ENCODE measurements around the gene SLC49A3.
"Not testable (repeated sequence)": the region's sequence is repeated elsewhere in the genome, so short reads cannot be mapped to it uniquely, and the experiment has no call there.

Gene SLC49A3

DNA sequence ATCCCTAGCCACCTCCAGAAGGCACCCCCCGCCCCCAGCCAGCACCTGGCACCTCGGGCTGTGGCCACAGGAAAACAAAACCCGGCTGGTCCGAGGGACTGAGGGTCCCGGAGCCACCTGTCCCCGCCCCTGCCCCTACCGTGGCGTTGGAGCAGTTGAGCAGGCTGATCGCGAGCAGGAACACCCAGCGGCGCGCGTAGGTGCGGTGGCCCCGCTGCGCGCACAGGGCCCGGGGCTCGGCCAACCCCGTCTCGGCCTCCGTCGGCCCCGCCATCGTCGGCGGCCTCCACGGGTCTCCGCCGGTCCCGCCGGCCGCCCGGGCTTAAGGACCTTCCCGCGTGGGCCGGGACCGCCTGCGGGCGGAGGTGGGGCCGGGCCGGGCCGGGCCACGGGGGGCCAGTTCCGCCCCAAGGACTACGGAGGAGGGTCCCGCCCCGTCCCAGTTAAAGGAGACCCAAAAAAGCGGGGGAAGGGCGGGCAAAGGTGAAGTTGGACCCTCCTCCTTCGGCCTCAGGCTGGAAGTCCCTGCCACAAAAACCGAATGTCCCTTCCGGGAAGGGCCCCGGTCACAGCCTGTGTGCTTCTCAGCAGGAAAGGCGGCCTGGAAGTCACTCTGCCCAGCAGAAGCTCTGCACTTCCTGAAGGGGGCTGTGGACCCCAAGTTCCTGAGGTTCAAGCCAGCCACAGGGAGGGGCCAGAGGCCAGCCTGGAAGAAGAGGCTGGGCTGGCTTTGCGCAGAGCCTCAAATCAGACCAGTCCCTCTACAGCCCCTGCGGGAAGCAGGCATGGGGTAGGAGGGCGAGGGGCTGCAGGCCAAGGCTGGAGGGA, at the start of gene SLC49A3:
Gene SLC49A3 (minus strand): TSS at position 298 of the 828 bp plus-strand sequence. CDS start 24 bp downstream, at position 274.
- no peak for DNase-seq

DNA sequence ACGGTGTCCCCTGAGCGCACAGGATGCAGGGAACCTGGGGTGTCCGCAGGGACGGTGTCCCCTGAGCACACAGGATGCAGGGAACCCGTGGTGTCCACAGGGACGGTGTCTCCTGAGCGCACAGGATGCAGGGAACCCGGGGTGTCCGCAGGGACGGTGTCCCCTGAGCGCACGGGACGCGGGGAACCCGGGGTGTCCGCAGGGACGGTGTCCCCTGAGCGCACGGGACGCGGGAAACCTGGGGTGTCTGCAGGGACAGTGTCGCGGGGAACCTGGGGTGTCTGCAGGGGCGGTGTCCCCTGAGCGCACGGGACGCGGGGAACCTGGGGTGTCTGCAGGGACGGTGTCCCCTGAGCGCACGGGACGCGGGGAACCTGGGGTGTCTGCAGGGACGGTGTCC, 47.6 kb upstream of the SLC49A3 start:
- DNase-seq: not testable (repeated sequence)

DNA sequence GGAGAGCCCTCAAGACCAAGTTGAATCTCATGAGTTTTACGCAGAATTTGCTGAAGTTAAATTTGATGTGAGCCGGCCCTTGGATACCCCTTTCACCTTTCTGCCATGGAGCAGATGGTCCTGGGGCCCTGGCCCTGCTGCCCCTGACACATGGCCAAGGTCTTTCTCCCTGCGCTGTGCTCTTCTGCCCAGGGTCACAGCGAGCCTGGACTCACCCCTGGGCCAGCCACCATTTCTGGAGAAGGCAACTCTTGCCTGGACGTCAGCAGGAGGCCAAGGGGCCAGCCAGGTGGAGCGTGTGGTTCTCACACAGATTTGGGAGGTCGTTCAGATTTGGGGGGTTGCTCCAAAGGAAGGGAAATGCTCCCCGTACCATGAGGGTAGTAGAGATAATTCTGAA, 46.6 kb upstream of the SLC49A3 start:
- no peak for DNase-seq

DNA sequence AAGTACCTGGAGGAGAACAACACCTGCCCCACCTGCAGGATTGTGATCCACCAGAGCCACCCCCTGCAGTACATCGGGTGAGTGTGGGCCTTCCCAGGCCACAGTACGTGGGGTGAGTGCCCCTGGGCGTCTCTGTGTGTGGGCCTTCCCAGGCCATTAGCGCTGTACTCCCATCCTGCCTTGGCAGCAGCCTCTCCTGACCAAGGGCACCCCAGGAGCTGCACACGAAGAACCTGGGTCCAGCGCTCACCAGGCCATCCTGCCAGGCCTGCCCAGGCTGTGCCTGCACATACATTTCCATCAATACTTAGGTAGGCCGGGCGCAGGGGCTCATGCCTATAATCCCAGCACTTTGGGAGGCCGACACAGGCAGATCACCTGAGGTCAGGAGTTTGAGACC, 46.0 kb upstream of the SLC49A3 start:
- no peak for DNase-seq

DNA sequence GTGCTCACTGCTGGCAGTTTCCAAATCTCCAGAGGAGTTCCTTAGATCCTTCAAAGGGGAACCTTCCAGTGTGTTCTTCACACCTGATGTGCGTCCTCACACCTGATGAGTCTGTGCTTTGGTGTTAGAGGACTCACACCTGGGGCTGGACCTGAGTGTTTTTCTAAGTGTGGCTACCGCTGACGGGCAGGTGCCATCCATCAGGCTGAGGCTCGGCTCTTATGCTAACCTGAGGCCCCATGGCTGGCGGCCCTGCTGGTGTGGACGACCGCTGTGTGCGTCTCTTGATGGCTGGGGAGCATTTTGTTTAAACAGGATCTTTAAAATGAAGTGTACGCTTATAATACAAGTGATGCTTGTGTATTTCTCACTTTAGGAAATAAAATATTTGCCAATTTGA, 45.1 kb upstream of the SLC49A3 start:
- DNase-seq: no peak

DNA sequence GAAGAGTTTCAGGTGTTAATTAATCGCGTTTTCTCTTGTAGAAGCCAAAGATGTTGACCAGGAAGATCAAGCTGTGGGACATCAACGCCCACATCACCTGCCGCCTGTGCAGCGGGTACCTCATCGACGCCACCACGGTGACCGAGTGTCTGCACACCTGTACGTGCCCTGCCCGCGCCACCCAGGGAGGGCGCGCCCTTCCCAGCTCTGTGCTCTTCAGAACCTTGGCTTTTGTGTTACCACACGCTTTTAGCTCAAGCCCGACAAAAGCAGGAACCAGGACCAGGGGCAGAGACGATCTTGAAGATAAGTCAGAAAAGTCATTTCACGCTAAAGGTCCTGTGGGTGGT, 44.7 kb upstream of the SLC49A3 start:
- no peak for DNase-seq

DNA sequence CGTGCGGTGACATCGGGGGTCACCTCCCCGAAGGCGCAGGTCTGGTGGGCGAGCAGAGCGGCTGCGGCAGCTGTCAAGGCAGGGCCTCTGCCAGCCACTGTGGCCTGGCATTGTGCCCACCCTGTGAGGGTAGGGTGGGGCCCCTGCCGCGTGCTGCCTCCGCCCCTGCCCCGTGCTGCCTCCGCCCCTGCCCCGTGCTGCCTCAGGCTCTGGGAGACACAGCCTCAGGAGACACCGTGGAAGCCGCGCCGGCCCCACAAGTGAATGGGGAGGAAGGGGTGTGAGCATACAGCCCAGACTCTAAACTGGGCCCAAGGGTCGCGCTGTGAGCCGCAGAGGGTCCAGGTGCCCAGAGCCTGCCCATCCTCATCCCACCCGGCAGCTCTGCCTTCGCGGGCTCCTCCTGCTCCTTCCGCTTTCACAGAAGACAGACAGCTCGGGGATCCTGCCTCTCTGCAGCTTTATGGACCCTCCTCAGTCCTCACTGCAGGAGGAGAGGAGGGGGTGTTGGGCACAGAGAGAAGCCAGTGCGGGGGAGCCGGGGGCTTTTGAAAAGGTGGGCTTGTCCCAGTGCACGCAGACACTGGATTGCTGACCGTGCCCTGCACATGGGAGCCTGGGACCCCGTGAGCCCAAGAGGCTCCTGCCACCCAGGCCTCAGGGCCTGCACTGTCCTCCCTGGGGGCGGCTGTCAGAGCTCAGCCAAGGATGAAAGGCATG, 44.1 kb upstream of the SLC49A3 start:
- peak; percentile 30 for DNase-seq

DNA sequence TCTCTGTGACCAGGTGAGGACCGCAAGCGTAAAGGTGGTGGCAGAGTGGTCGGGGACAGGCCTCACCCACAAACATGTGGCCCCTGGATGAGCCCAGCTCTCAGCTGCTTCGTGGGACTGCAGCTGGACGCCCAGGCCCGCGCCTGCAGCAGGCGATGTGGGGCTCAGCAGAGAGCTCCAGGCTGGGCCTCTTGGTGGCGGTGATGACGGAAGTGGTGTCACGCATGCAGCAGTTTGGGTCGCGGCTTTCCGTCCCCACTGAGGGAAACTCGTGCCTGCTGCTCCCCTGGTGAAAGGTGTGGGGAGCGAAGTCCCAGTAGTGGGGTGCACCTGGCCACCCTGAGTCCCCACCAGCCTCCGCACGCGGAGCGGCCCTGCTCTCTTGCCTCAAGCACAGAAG, 43.5 kb upstream of the SLC49A3 start:
- no peak for DNase-seq

DNA sequence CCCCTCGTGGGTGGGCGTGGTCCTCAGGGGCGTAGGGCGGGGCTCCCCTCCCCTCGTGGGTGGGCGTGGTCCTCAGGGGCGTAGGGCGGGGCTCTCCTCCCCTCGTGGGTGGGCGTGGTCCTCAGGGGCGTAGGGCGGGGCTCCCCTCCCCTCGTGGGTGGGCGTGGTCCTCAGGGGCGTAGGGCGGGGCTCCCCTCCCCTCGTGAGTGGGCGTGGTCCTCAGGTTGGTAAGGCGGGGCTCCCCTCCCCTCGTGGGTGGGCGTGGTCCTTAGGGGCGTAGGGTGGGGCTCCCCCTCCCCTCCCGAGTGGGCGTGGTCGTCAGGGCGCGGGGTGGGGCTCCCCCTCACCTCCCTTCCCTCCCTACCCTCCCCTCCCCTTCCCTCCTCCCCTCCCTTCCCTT, 43.0 kb upstream of the SLC49A3 start:
- DNase-seq: not testable (repeated sequence)

DNA sequence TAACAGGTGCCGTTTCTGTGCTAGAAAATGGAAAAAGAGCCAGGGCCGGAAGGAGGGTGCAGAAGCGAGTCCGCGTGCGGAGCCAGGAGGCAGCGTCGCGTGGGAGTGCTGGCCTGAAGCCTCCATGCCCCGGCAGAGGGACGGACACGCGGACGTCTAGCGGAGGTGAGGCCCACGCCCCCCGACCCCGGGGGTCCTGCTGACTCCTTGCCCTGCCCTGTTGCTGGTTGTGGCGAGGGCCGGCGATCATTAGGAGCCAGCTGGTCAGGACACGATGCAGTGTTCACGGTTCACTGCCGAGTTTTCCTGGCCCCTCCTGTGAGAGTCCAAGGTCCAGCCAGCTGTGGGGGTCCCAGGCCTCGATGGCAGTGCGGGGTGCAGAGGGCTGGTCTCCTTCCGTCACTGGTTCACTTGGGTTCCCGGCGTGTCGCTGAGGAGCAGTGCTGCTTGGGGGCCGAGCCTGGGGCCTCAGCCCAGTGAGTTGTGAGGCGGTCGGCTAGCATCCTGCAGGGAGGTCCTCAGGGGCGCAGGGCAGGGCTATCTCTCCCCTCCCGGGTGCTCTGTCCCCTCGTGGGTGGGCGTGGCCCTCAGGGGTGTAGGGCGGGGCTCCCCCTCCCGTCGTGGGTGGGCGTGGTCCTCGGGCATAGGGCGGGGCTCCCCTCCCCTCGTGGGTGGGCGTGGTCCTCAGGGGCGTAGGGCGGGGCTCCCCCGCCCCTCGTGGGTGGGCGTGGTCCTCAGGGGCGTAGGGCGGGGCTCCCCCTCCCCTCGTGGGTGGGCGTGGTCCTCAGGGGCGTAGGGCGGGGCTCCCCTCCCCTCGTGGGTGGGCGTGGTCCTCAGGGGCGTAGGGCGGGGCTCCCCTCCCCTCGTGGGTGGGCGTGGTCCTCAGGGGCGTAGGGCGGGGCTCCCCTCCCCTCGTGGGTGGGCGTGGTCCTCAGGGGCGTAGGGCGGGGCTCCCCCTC, 42.3 kb upstream of the SLC49A3 start:
- DNase-seq: not testable (repeated sequence)

DNA sequence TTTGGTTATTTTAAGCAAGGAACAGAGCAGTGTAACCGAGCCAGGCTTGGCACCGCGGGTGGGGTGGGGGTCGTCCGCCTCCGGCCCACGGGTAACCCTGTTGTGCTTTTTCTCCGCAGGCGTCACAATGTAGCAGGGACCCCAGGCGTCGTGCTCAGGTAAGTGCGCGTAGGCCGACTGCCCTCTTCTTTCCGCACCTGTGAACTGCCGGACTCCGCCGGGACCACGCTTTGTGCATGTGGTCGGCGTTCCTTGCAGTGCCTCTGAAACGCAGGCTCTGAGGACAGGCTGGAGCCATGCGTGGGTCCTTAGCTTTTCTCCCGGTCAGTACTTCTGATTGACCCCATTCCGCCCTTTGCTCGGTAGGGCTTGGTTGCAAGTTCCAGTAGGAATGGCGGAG, 41.6 kb upstream of the SLC49A3 start:
- DNase-seq: no peak

DNA sequence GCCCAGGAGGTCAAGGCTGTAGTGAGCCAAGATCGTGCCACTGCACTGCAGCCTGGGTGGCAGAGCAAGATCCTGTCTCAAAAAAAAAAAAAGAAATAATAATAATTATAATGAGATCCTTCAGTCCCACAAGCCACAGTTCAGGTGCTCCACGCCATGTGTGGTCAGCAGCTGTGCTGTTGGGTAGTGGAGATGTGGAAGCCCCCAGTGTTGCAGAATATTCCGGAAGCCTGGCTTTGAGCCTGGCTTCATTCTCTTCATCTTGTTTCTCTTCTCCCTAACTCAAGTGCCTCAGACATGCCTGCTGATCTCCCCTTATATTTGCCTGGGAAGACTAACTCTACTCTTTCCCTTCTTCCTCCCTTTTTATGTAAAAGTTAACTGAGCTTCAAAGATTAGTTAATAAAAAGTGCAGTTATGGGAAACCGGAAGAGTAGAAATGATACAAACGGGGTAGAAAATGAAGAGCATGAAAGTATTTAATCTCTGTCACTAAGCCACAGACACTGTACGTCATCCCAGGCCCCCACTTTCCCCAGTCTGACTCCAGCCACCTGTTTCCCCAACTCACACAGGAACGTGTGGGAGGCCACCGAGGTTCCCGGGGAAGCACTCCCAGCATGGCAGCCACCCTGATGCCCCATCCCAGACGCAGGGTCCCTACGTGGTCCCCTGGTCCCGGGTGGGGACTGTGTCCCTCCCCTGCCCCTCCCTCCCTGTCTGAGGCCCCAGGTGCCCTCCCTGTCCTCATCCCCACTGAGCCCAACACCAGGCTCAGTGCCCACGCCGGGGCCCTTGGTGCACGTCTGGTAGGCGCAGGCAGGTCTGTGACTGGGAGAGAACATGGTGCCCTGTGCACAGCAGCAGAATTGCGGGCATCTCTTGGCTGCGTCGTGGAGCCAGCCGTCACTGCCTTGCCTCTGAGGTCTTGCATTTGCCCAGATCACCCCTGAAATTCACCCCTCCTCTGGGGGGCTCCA, 40.7 kb upstream of the SLC49A3 start:
- DNase-seq: no peak

DNA sequence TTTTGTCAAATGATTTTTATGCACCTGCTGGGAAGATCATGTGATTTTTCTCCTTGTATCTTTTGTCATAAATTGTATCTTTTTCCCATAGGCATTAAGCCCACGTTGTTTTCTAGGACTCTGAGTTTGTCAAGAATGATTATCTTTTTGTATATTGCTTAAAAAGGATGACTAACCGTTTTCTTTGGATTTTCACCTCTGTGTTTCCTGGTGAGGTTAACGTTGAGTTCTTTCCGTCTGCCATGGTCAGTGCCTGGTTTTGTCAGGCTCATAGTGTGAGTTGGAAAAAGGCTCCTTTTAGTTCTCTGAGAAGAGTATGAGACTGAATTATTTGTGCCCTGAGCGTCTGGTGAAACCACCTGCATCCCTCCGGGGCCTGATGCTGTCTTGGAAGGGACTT, 38.6 kb upstream of the SLC49A3 start:
- DNase-seq: no peak

DNA sequence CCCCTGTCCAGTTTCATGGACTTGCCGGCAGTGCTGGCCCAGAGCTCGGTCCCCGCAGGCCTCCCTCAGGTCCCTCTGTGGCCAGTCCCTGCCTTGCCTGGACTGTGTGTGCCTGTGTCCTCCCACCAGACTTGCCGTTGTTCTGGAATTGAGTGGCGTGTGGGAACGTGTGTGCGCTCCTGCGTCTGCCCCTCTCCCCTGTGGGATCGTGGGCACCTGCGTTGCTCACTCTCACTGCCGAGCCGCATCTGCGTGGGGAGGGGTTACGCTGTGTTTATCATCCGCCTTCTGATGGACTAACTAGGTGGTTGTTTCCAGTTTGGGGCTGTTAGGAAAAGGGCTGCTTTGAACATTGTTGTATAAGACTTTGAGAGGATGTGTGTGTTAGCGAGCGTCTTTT, 37.9 kb upstream of the SLC49A3 start:
- no peak for DNase-seq

DNA sequence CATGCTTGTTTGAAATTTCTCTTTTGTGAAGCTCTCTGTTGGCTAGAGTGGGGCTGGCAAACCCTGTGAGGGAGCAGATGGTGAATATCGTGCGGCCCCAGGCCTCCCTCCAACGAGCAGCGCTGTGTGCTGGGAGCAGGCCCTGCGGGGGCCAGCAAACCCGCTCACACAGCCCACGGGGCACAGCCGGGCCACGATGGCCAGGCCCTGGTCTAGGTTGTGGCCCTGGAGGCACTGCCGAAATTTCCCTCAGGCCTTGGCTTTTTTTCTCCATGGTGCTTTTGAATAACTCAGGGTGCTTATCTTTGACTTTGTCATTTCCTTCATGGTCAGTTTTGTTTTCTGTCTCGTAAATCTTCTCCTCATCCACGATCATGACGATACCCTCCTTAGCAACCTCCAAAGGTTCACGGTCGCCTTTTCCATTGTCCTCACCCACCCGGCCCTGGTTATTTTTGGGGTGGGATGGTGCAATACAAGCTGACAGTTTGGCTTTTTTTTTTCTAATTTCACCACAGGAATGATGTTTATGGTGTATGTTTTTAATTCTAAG, 37.4 kb upstream of the SLC49A3 start:
- peak; percentile 36 for DNase-seq

DNA sequence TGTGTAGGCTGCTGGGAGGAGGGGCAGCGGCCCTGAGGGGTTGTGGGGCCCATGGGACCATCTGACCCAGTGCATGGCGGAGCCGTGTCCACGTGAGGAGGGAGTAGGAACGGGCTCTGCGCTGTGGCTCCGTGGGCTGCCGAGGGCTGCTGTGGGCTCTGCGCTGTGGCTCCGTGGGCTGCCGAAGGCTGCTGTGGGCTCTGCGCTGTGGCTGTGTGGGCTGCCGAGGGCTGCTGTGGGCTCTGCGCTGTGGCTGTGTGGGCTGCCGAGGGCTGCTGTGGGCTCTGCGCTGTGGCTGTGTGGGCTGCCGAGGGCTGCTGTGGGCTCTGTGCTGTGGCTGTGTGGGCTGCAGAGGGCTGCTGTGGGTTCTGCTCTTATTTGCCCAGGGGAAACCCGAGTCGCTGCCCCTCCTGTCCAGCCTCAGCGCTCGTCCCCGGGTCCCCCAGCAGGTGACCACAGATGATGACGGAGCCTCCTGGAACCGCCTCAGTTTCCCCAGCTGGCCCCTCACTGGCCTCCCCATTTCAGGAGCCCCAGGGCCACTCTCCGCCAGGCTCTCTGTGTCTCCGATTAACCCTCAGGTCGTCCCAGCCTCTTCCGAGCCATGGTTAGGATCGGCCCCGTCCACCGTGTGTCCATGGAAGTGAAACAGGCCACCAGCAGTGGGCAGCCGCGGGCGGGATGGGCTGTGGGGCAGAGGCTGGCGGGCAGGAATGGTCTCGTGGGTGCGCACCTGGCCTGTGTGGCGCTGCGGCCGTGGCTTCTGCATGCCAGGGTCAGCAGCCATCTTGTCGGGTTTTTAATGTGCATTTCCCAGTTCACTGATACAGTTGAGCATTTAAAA, 36.7 kb upstream of the SLC49A3 start:
- DNase-seq: no peak

DNA sequence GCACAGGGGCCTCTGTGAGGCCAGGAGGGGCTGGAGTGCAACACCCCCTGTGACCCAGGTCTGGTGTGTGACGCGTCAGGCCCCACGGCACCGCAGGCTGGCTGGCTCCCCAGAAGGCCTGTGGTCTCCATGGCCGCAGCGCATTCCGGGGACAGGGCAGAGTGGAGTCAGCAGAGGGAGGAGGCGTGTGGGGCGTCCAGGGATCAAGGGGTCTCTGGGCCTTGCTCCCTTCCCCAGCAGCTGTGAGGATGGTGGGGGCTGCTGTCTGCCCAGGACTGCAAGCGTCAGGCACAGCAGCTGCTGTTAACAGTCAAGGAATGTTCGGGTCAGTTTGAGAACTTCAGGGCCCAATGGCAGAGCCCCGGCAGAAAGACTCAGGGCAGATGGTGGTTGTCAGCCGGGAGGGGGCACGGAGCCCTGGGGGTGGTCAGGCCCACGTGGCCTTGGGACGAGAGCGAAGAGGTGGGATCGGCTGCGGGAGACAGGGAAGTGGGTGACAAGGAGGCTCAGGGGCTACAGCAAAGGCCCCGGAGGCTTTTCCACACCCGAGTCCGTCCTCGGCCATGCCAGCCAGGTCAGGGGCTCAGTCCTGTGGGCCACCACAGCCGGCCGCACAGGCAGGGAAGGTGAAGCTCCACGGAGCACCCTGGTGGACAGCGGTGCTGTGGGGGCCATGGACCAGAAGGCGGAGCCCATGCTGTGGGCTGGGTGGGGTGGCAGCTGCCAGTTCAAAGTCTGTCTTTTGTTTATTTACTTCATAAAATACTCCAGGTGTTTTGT, 35.0 kb upstream of the SLC49A3 start:
- DNase-seq: no peak

DNA sequence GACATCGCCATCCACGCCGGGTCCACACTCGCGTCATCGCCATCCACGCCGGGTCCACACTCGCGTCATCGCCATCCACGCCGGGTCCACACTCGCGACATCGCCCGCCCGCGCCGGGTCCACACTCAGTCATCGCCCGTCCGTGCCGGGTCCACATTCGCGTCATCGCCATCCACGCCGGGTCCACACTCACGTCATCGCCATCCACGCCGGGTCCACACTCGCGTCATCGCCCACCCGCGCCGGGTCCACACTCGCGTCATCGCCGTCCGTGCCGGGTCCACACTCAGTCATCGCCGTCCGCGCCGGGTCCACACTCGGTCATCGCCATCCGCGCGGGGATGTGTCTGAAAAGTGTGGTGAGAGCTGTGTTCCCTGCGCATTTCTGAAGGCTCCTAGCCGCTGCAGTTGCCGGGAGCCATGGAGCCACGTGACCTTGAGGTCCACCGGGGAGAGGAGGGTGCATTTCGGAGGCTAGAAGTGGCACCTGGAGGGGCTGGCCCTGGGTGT, 34.0 kb upstream of the SLC49A3 start:
- DNase-seq: no peak

DNA sequence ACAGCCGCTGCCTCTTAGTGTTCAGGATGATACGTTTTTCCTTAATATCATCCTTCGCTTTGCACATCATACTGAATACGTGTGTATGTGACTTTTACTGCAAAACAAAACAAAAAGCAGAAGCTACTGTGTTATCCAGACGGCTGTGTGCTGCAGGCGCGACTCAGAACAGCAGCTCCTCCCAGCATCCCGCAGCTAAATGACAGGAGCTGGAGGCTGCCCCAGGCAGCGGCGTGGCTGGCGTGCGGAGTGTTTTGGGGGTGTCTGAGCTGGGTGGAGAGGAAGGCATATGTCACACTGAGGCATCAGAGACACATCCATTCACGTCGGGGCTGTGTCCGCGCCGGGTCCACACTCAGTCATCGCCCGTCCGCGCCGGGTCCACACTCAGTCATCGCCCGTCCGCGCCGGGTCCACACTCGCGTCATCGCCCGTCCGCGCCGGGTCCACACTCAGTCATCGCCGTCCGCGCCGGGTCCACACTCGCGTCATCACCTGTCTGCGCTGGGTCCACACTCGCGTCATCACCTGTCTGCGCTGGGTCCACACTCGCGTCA, 33.3 kb upstream of the SLC49A3 start:
- no peak for DNase-seq
